CD4-positive, alpha-beta T cell treated with Interleukin-2 at 100 ng/mL for 4 hours (primary cell): ENCODE data around the gene FBXW7.
A peak's percentile ranks its signal among the peaks of the same experiment; 100 is the strongest.

Experiments used
- DNase-seq: peaks from one replicate; pipeline ENCODE4 v3.0.0-alpha.2; 2020; ENCODE audit warnings: low spot score

Gene FBXW7

GRCh38 chr4:152283801-152284470 is 252.0 kb downstream of the FBXW7 start:
- no peak for DNase-seq

DNA sequence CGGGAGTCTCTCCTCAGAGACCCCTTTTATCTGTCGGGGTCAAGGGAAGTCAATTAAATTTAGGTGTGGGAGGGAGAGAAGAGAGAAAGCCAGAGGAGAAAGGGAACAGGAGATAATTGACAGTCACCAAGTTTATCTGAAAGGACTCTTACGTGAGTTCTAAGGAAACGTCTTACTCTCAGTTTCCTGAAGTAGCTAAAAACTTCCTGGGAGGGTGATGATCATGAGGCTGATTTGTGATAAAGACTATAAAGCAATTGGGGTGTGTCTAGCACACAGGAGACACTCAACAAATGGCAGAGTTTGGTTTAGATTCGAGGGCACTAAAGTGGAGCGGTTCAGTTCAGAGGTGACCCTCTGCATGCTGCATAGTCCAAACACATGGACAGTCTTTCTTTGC is 254.1 kb downstream of the FBXW7 start:
- peak; percentile 18 for DNase-seq

- no peak for DNase-seq
These were observed 254.7 kb downstream of the FBXW7 start for GRCh38 chr4:152281211-152281610.

GRCh38 chr4:152279234-152279566 is 256.7 kb downstream of the FBXW7 start:
- DNase-seq = no peak

DNA sequence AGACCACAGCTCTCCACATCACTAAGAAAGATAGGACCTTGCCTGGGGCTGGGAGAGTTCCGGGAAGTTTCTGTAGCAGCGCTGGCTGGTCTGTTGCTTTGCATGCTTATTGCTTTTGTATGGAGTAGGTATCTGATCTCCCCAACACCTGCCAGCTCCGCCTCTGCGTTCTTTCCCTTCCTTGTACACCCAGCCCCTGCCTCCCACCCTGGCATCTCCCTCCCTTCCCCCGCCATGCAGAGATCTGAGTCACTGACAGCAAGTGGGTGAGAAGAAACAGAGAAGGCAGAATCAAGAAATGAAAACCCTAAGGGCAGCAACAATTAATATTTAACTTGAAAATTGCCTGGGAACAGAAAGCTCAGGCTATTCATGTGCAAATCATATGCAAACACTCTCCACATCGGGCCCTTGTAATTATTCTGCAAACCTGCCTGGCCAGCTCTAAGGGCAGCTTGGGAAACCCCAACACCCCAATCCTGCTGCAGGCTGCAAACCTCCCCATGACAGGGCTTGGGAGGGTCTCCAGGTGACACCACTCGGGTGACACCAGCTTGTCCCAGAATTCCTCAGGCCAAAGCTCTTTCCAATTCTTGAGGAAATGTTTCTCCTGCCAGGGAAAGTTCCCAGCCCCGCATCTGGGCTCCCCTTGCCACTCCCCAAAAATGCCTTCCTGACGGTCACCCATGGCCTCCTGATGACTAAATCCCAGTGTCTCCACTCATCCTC is 257.2 kb downstream of the FBXW7 start:
- no peak for DNase-seq

- DNase-seq = no peak
These were observed 257.8 kb downstream of the FBXW7 start for GRCh38 chr4:152278172-152278504.

DNA sequence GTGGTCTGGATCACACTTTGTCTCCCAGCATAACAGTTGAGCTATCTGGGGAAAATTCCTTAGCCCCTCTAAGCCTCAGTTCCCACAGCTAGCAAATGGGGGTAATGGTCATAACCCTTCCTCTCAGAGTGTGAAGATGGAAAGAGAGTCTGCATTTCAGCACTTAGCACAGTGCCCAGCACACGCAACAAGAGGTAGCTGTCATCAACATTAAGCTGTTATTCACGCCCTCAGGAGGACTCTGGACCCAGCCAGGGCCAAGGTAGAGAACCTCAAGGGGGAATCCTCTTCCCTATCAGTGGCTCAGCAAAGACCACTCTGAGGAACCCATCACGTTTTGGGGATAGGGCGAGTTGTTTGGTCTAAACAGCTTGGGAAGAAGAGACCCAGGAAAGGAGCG is 258.6 kb downstream of the FBXW7 start:
- DNase-seq = no peak

DNA sequence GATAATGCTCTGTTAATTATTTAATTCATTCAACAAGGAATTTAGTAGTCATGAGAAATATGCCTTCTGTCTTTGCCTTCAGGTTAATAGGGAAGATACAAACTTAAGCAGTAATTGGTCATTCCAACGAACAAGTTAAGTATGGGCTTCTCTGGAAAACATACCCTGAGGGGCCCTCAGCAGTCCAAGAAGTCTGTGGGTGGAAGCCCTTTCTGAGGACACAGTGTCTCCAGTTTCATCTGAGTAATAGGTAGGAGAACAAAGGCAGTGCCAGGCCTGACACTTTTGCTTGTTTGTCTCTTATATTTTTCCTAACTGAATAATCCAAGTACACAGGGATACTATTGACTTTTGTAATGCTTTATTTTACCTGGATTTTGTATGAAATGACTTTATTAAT is 262.5 kb downstream of the FBXW7 start:
- no peak for DNase-seq
